Non-pigmented ciliary epithelial cell (primary cell): ENCODE results near the gene C11orf58.

Experiments used
- DNase-seq: peaks from one replicate; pipeline ENCODE4 v3.0.0-alpha.2; 2010; ENCODE audit warnings: low read depth

C11orf58 gene

GRCh38 chr11:16769386-16769785 is 30.9 kb downstream of the C11orf58 start:
- no peak for DNase-seq

DNA sequence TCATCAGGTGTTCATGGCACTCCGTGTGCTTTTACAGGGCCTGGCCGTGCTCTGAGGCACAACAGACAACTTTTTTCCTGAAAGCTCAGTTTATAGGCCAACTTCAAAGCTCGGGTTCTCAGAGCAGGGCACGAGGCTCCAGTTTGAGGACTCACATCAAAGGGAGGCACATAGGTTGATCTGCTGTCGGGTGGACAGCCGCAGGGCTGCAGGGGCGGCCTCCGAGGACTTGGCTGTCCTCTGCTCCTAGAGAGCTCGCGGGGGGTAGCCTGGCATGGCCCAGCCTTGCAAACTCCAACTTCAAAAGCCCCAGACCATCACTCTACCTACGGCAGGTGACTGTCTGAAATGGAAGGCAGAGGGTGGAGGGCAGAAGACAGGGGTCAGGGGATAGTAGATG is 31.6 kb downstream of the C11orf58 start:
- DNase-seq: no peak

DNA sequence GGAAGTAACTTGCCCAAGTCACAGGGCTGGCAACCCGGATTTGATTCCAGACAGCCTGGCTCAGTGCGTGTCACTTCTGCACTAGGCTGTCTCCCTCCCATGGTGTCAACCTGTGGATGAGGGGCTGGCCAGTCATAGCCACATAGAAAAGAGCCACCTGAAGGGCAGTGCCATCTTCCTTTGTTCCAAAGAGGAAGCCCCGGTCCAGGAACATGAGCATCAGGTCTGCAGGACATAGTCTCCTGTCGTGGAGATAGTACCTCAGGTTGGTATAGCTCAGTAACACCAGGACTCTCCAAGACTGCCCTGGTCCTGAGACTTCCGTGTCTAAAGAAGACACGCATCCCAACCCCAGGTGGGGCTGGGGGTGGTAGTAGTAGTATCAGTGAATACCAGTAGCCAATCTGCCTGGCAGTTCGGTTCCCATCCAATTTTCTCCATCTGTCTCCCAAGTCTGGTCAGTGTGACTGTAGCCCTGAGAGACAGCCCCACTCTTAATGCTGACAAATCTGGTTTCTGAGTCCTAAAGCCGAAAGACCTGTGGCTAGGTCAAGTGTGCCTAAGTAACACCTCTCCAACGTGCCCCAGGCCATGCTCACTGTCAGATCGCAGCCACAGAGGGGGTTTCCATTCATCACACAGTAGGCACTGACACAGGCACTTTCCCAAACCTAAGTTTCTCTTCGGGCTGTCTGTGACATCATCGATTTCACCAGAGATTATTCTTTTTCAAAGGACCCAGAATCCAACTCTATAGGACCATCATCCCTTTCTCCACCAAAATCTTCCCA is 33.1 kb downstream of the C11orf58 start:
- DNase-seq: no peak

DNA sequence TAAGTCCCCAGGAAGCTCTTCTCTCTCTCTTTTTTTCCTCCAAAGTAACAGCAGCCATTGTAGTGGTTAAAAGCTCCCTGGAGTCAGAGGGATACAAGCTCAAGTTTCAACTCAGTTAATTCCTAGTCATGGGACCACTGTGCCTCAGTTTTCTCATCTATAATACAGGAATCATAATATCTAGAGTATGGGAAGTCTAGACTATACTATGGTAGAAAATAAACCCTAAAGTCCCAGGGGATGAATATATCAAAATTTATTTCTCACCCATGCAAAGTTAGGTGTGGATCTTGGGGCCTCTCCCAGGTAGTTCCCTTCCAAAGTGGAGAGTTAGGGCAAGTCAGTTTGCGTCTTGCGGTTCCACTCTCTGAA is 33.7 kb downstream of the C11orf58 start:
- no peak for DNase-seq

DNA sequence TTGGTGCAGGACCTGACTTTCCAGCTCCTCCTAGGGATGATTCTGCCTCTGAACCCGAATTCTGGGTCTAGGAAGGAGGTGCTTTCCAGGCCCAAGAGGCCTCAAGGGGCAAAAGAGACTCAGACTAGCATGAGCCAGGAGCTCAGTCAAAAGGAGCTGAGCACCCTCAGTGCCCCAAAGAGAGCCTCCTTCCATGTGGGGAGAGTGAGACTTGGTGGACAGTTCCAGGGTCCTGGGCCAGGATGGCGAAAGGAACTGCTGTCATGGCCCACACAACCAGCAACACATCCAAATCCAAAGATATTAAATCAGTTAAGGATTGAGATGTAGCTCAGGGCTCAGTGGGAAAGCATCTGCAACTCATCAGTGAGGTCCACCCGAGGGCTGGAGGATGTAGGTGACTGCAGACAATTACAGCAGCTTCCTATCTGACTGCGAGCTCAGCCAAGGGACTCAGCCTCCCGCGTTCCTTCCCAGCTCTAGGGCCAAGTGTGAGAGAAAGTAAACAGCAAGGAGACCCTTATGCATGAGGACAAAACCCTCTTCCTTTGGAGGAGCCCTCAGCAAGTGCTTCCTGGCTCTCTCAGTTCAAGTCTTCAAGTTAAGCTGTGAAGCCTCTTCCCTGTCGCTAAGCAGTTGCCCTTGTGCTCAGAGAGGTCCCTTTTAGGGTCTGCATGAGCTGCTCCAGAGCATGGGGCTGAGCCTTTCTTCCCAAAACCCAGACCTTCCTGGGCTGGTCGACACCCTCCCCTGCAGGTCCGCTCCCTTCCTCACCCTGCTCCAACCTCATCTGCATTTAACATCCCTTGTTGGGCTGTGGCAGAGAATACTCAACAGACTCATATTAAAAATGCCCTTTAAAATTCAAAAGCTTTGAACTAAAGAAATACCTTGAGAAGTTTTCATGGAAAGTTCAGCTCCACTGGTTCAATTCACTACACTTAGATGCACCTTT is 35.8 kb downstream of the C11orf58 start:
- no peak for DNase-seq

DNA sequence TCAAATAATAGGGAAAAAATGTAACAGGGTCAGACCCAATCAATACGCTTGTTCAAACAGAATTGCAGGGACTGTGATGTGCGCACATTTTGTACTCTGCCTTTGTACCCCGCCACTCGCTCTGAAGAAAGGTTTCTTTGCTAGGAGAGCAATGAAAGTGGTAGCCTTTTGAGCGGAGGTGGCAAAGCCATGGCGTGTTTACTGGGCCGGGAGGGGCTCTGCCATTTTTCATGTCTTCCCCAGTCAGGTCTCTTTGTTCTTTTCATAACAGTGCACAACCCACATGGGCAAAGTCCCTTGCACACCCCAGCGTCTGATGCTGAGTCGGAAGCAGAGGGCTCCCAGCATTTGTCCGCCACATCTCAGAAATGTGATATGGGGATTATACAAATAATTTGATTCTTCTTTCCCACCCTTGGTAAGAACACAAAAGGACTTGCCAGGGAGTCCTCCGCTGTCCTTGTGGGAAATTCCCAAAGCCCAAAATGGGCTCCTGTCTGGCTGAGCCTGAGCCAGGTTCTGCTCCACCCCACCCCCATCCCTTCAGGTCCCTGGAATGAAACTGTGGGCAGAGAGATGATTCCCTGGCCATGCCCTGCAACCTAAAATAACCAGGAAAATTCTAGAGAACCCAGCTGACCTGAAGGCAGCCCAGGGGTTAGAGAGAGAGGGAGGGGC is 36.6 kb downstream of the C11orf58 start:
- DNase-seq: no peak

DNA sequence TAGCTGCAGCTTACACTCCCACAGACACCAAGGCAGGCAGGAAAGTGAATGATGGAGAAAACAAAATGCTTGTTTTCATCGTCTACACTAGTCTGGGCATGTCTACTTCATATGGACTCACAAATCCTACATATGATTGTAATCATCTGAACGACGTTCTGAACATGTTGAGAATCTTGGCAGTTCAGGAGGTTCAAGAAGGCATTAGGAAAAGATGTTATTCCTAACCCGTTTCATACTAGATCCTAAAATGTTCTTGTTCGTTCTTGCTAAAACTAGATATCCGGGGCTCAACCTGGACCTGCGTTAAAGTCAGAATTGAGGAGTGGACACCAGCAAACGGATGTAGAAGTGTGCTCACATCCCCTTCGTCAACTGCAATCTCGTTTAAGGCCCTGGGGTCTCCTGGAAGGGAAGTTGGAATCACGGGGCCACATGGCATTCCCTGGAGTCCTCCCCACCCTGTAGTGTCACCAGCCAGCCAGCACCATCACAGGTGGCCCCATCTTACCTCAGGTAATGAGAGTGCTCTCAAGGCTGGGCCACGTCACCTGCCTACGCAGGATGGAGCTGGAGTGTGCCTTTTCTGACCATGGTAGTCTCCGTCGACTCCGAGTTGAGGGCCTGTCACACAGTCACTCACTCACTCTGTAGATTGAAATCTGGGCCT is 37.3 kb downstream of the C11orf58 start:
- DNase-seq: no peak

- no peak for DNase-seq
Measured at GRCh38 chr11:16776711-16777612, 38.5 kb downstream of the C11orf58 start.

DNA sequence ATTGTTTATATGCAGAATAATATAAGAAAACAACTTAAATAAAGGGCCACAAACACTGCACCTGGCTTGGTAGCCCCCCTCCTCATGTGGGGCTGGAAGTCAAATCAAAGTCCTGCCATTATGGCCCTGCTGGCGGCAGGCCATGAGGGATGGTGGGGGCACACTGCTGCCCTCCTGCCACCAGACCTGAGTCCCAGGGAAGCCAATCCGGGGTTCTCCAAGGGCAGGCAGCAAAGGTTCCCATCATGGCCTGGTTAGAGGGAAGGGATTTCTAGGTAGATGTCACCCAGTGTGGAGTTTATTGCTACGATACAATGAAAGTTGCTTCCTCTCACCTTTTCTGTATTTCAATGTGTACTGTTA is 39.1 kb downstream of the C11orf58 start:
- DNase-seq: no peak

GRCh38 chr11:16778286-16778685 is 39.8 kb downstream of the C11orf58 start:
- DNase-seq: no peak

DNA sequence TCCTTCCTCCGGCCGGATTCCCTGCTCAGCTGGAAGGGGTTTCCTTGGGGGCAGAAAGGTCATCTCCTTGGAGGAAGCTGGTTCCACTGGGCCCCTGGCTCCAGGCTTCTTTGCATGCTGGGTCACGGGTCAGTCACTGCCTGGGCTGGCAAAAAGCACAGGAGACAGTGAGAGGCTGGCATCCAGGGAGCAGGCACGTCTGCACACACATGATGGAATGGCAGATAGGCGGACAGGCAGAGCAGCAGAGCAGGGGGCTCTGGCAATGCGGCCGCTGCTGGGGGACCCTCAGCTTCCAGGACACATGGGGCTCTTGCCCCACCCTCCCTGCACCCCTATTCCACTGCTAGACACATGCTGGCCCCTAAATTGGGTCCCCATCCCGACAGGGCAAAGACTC is 40.4 kb downstream of the C11orf58 start:
- DNase-seq: no peak

- DNase-seq: no peak
Measured at GRCh38 chr11:16779436-16779835, 41.0 kb downstream of the C11orf58 start.

- DNase-seq: no peak
Measured at GRCh38 chr11:16780146-16780545, 41.7 kb downstream of the C11orf58 start.

GRCh38 chr11:16780698-16781550 is 42.5 kb downstream of the C11orf58 start:
- no peak for DNase-seq

DNA sequence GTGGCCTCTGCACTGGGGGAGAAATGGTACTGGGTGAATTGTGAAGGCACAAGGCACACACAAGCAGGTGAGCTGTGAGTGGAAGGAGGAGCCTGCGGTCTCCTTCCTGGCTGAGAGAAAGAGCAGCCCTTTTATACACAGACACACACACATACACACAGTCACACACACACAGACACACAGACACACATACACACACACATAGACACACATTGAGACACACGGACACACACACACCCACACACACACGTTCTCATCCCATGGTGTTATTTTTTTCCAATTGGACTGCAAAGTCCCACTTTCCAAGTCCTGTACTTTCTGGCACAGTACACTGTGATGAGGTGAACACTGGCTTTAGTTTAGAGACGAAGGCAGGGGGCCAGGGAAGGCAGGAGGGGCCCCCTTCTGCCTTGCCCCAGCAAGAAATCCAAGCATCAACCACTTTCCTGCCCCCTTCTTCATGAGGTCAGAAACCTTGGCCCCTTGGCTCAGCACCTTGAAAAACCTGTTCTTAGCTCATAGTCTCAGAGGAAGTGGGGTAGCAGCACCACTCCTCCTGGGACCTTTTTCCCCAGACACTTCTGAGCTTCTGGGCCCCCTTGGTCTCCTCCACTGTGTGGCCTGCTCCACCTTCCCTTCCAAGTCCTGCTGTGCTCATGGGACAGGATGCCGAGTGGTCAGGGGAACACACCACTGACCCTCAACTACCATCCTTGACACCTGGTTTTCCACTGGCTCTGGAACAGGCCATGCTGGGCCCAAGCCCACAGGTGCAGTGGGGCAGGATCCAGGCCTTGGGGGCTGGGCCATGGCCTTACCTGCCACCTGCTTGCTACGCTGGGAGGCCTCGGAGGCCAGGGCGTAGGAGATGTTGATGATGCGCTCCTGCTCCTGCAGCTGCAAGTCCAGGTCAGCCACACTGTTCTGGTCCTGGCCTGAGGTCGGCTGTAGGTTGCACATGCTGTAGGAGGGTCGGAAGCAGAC is 43.8 kb downstream of the C11orf58 start:
- no peak for DNase-seq

GRCh38 chr11:16783321-16783801 is 44.9 kb downstream of the C11orf58 start:
- DNase-seq: no peak

- no peak for DNase-seq
Measured at GRCh38 chr11:16784097-16784496, 45.6 kb downstream of the C11orf58 start.

DNA sequence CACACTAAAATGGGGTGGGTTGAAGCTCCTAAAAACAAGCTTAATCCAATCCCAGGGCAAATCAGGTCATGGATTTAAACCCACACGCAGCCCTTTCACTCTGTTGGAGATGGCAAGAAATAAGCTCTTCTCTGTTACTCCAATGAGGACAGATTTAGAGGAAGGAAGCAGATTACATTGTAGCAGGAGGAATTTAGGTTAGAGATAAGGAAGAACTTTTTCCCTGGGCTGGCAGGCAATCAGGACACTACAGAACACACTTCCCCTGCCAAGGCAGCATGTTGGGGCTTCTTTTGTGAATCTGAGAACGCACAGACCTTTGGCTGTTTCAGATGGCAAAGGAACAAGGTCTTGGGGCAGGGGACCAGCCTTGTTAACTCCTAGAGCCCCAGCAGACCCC is 46.2 kb downstream of the C11orf58 start:
- no peak for DNase-seq
